GM12865 (cell line): ENCODE measurements around the gene RNASE7.
A peak's percentile ranks its signal among the peaks of the same experiment; 100 is the strongest.

Experiments
- DNase-seq: peaks from one replicate; pipeline ENCODE4 v3.0.0; 2010; ENCODE audit warnings: low read depth
- H3K4me3 ChIP-seq: 2 replicates; pipeline ENCODE4 v1.5.1; 2011; ENCODE audit warnings: mild to moderate bottlenecking, low read depth, low read length, control low read depth
- TF ChIP-seq, protein P1 (sequence below): IDR thresholded peaks from 2 replicates; pipeline ENCODE4 v1.5.1; 2011; ENCODE audit warnings: low read length, control low read depth, low read depth, inconsistent platforms; ENCODE audit not compliant: insufficient read depth; ENCODE audit errors: missing control alignments

The RNASE7 gene

DNA sequence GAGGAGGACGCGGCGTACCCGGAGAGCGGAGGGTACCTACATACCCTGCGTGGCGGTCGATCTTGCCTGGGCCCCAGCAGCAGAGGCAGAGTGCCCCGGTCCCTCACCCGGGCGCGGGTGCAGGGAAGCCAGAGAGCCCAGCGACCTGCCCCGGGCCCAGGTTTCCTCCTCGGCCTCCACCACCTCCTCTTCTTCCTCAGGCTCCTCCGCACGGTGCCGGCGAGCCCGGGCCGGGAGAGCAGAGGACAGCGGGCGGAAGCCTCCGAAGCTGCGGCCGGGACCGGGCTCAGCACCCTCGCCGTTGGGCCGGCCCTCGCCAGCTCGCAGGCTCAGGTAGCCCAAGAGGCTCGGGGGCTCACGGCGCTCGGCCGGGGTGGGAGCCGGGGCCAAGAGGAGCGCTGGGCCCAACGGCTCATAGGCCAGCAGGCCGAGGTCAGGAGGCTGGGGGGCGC lies 49.7 kb downstream of the RNASE7 start:
- no peak for DNase-seq
- TF ChIP-seq, protein P1, sequence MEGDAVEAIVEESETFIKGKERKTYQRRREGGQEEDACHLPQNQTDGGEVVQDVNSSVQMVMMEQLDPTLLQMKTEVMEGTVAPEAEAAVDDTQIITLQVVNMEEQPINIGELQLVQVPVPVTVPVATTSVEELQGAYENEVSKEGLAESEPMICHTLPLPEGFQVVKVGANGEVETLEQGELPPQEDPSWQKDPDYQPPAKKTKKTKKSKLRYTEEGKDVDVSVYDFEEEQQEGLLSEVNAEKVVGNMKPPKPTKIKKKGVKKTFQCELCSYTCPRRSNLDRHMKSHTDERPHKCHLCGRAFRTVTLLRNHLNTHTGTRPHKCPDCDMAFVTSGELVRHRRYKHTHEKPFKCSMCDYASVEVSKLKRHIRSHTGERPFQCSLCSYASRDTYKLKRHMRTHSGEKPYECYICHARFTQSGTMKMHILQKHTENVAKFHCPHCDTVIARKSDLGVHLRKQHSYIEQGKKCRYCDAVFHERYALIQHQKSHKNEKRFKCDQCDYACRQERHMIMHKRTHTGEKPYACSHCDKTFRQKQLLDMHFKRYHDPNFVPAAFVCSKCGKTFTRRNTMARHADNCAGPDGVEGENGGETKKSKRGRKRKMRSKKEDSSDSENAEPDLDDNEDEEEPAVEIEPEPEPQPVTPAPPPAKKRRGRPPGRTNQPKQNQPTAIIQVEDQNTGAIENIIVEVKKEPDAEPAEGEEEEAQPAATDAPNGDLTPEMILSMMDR: no peak
- no peak overlapping the region for H3K4me3 ChIP-seq

DNA sequence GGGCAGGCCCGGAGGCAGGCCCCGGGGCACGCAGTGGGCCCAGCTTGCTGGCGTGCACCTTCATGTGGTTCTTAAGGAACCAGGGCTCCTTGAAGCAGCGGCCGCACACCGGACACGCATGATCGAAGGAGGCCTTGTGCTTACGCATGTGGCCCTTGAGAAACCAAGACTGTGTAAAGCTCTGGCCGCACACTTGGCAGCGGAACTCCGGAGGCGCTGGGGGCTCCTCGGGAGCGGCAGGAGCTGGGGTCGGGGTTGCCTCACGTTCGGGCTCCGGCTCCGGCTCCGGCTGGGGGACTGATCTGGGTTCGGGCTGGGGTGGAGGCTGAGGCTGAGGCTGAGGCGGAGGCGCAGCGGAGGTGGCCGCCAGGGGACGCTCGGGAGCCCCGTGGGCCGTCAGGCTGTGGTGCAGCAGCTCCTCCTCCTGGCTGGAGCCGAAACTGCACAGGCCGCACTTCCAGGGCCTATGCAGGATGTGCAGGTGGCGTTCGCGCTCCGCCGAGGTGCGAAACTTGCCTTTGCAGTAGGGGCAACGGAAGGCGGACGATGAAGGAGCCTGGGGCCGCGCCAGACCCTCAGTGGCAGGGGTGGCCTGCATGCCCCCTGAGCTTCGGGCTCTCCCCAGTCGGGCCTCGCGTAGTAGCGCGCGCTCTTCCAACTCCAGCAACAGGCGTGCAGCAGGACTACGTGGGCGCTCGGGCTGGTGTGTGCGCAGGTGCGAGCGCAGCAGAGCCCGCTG lies 50.3 kb downstream of the RNASE7 start:
- peak; percentile 91 for DNase-seq
- TF ChIP-seq, protein P1: peak; percentile 100
- no peak overlapping the region for H3K4me3 ChIP-seq

DNA sequence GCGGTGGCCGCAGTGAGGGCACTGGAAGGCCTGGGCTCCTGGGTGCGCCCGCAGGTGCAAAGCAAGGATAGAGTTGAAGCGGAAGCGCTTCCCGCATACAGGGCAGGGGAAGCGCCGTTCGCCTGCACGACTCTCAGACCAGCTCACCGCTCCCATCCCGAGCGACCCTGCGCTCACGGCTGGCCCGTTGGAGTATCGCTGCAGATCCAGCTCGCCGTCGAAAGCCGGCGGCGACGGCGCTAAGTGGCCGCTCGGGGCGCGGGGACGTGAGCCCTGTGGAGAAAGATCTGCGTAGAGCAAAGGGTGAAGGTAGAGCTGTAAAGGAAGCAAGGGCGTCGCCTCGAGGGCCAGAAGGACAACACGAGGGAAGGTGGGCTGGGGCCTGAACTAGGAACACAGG lies 50.9 kb downstream of the RNASE7 start:
- no peak overlapping the region for H3K4me3 ChIP-seq
- no peak for DNase-seq
- TF ChIP-seq, protein P1: no peak
